ENCODE data around the gene KIAA0825.
"Not testable (repeated sequence)": the region's sequence is repeated elsewhere in the genome, so short reads cannot be mapped to it uniquely, and the experiment has no call there.

KIAA0825 gene

DNA sequence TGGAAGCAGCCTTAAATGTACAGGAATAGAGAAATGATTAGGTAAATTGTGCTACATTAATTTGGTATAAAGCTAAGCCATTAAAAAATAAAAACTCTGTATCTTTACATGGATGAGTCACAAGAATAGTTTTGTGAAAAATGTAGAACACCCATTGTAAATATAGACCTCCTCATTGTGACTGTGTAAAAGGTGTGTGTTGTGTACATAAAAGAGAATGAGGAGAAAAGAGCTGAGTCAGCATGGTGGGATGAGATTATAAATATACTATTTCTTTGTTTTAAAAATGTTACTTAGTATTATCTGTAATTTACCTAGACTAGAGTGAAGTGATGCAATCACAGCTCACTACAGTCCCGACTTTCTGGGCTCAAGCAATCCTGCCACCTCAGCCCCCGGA is 250.5 kb downstream of the KIAA0825 start:
- no peak for DNase-seq

GRCh38 chr5:94366811-94367210 is 251.6 kb downstream of the KIAA0825 start:
- DNase-seq: no peak

- DNase-seq: no peak
Observed at GRCh38 chr5:94362857-94363256, 255.5 kb downstream of the KIAA0825 start.

DNA sequence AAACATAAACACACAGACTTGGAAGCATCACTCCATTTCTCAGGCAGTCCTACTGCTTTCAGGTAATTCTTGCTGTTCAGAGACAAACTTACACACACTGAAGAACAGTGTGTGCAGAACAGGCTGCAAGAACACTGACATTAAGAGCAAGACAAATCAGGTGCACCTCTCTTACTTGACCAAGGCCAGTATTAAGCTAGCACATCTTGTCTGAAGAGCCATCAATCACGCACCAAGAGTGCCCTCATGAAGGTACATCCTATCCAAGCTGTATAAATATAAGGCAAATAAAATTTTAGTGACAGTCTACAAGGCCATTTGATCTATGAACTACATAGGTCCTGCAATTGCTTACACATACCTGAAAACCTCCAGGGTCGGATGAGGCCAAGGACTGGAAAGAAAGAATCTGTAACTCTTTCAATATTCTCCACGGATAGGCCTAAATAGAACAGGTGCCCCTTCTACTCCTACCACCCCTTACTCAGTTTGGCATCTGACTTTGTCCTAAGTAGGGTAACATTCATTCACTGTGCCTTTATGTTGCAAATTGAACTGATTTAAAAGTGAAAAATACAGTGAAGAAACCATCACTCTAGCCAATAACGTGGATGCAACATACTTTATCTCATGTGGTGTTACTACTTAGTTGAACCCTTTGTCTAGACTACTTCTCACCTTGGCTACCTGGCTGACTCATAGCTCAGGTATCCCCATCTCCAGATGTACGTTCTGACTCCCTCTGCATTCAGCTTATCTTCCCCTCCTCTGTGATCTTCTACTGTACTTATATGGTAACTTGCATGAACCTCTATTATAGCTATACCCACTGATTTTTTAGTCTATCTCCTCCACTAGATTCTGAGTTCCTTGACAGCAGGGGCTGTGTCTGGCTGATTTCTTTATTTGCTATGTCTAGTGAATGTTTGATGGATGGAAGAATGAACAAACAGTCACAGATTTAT is 256.3 kb downstream of the KIAA0825 start:
- DNase-seq: no peak

- DNase-seq: no peak
Observed at GRCh38 chr5:94361161-94361560, 257.2 kb downstream of the KIAA0825 start.

DNA sequence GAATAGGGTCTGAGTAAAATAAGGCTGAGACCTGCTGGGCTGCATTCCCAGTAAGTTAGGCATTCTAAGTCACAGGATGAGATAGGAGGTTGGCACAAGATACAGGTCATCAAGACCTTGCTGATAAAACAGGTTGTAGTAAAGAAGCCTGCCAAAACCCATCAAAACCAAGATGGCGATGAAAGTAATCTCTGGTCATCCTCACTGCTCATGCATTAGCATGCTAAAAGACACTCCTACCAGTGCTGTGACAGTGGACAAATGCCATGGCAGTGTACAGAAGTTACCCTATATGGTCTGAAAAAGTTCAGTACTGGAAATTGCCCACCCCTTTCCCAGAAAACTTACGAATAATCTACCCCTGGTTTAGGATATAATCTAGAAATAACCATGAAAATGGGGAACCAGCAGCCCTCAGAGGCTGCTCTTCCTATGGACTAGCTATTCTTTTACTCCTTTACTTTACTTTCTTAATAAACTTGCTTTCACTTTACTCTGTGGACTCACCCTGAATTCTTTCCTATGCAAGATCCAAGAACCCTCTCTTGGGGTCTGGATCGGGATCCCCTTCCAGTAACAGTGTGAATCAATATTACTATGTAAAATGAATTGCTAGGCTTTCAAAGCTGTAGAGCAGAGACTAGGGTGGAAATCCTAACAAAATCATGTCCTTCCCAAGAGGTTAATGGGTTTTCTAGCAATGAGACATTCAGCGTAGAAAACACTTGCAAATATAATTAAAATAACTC is 257.8 kb downstream of the KIAA0825 start:
- DNase-seq: no peak

DNA sequence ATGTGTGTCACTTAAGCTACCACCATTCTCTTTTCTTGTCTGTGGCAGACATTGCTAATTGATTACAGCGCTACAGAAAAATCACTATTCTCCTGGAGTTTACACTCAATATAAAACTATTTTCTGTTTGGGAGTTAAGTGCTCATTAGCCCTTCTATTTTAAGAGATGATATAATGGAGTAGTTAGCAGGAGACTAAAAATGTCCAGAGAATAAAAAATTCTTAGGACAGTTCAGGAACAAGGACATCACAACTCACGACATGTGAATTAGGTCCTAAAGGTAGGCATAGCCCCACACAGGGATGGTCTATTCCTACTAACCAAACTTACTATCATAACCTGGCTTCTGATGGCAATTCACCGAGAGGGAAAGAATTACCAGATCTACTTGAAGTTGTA is 258.5 kb downstream of the KIAA0825 start:
- no peak for DNase-seq

- no peak for DNase-seq
Observed at GRCh38 chr5:94355811-94356210, 262.6 kb downstream of the KIAA0825 start.

DNA sequence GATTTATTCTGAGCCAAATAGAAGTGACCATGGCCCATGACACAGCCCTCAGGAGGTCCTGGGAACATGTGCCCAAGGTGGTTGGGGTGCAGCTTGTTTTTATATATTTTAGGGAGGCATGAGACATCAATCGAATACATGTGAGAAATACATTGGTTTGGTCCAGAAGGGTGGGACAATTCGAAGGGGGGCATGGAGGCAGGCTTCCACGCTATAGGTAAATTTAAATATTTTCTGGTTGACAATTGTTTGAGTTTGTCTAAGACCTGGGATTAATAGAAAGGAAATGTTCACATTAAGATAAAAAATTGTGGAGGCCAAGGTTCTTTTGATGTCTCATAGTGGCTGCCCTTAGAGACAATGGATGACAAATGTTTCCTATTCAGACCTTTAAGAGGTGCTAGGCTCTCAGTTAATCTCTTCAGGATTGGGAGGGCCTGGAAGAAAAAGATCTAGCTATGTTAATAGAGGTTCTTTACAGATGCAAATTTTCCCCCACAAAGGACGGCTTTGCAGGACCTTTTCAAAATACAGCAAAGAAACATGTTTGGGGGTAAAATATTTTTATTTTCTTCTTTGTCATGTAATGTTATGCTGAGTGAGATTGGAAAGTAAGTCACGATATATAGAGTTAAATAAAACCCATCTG is 263.4 kb downstream of the KIAA0825 start:
- not testable (repeated sequence) for DNase-seq

- DNase-seq: no peak
Observed at GRCh38 chr5:94353605-94354004, 264.8 kb downstream of the KIAA0825 start.

DNA sequence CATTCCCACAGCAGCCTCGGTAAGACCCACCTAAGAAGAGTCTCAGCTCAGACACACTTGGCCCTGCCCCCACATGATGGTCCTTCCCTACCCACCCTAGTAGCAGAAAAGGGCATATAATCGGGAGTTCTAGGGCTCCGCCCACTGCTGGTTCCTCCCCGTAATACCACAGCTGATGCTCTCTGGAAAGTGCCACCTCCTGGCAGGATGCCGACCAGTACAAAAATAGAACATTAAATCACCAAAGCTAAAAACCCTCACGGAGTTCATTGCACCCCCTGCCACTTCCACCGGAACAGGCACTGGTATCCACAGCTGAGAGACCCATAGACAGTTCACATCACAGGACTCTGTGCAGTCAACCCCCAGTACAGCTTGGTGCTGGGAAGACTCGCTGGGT is 271.3 kb downstream of the KIAA0825 start:
- DNase-seq: no peak

DNA sequence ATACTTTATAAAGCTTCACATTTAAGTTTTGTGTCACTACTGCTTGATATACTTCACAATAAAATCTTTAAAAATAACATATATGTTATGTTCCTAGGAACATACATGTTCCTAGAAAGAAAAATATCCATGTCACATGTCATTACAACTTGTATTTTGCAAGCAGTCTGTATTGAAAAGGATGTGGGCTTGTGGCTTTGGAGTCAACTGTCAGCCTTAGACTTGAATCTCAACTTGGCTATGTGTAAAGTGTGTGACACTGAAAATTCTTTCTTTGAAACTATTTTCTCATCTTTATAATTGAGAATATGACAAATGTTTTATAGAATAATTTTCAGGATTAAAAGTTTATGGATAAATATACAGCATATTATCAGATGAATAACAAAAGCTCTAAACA is 273.1 kb downstream of the KIAA0825 start:
- DNase-seq: no peak

GRCh38 chr5:94337617-94338016 is 280.8 kb downstream of the KIAA0825 start:
- DNase-seq: no peak

GRCh38 chr5:94335936-94336335 is 282.5 kb downstream of the KIAA0825 start:
- no peak for DNase-seq

GRCh38 chr5:94329115-94329514 is 289.3 kb downstream of the KIAA0825 start:
- DNase-seq: no peak

GRCh38 chr5:94326586-94326985 is 291.8 kb downstream of the KIAA0825 start:
- no peak for DNase-seq

- no peak for DNase-seq
Observed at GRCh38 chr5:94316916-94317838, 301.2 kb downstream of the KIAA0825 start.

DNA sequence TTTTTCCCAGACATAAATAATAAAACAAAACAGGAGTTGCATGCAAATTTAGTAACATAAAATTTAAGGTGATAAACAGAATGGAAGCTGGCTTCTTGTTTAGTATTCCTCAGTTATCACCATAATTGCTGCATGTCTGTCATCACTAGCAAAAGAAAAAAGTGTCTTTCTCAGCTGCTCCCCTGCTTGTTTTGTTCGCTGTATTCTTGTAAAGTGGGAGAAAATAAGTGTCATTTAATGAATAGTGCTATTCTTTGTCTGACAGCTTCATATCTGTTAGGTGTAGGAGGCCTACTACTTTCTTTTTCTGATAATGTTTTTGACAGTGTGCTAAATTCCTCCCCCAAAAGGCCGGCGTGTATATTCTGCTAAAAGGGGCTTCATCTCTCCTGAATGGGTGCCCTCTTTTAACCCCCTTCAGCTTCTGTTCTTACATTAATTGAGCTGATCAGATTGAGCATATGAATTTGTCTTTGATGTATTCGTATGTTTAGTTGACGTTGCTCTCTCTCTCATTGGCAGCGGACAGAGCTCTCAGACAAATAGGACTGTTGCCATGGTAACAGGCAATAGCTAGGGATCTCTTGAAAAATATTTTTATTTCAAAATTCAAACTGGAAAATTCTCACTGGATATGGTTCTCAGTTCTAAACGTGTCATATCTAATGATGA is 303.8 kb downstream of the KIAA0825 start:
- DNase-seq: no peak

GRCh38 chr5:94313696-94314095 is 304.7 kb downstream of the KIAA0825 start:
- no peak for DNase-seq

- no peak for DNase-seq
Observed at GRCh38 chr5:94313188-94313587, 305.2 kb downstream of the KIAA0825 start.

GRCh38 chr5:94312298-94312697 is 306.1 kb downstream of the KIAA0825 start:
- no peak for DNase-seq

GRCh38 chr5:94310833-94311232 is 307.6 kb downstream of the KIAA0825 start:
- no peak for DNase-seq
